GM11168 (cell line): Measurements from ENCODE around the gene PTPRM.
"Not testable (repeated sequence)": the region's sequence is repeated elsewhere in the genome, so short reads cannot be mapped to it uniquely, and the experiment has no call there.

Experiments
- in situ Hi-C: fragments of 300-500 bp; cut with MboI; formaldehyde crosslinking; loops from one replicate; pipeline ENCODE4 v1.12.0; 2022; ENCODE audit warnings: low sequenced_read_pairs; ENCODE audit not compliant: unreplicated experiment

Gene PTPRM

GRCh38 chr18:8019600-8019999, 452.5 kb downstream of the PTPRM start:
- in situ Hi-C loops: no loop called here

GRCh38 chr18:8020132-8020846, 453.2 kb downstream of the PTPRM start:
- in situ Hi-C loops: no loop called here

GRCh38 chr18:8029061-8029460, 461.9 kb downstream of the PTPRM start:
- in situ Hi-C loops: no loop called here

- in situ Hi-C loops: no loop called here
Measured at GRCh38 chr18:8029731-8030130, 462.6 kb downstream of the PTPRM start.

GRCh38 chr18:8030201-8030600, 463.1 kb downstream of the PTPRM start:
- in situ Hi-C loops: no loop called here

GRCh38 chr18:8031496-8031895, 464.4 kb downstream of the PTPRM start:
- in situ Hi-C loops: no loop called here

GRCh38 chr18:8034674-8035073, 467.6 kb downstream of the PTPRM start:
- in situ Hi-C loops: no loop called here

GRCh38 chr18:8036551-8036950, 469.4 kb downstream of the PTPRM start:
- in situ Hi-C loops: no loop called here

- in situ Hi-C loops: no loop called here
Measured at GRCh38 chr18:8037296-8037695, 470.2 kb downstream of the PTPRM start.

- in situ Hi-C loops: no loop called here
Measured at GRCh38 chr18:8040021-8040420, 472.9 kb downstream of the PTPRM start.

GRCh38 chr18:8041526-8042111, 474.5 kb downstream of the PTPRM start:
- in situ Hi-C loops: no loop called here

GRCh38 chr18:8044004-8044403, 476.9 kb downstream of the PTPRM start:
- in situ Hi-C loops: no loop called here

- in situ Hi-C loops: no loop called here
Measured at GRCh38 chr18:8045160-8045883, 478.2 kb downstream of the PTPRM start.

- in situ Hi-C loops: no loop called here
Measured at GRCh38 chr18:8045884-8046281, 478.8 kb downstream of the PTPRM start.

GRCh38 chr18:8046441-8046840, 479.3 kb downstream of the PTPRM start:
- in situ Hi-C loops: no loop called here

GRCh38 chr18:8049147-8049546, 482.0 kb downstream of the PTPRM start:
- in situ Hi-C loops: no loop called here

- in situ Hi-C loops: no loop called here
Measured at GRCh38 chr18:8050616-8051329, 483.7 kb downstream of the PTPRM start.

GRCh38 chr18:8051453-8051852, 484.3 kb downstream of the PTPRM start:
- in situ Hi-C loops: no loop called here

- in situ Hi-C loops: no loop called here
Measured at GRCh38 chr18:8052237-8052701, 485.2 kb downstream of the PTPRM start.

GRCh38 chr18:8056723-8057122, 489.6 kb downstream of the PTPRM start:
- in situ Hi-C loops: no loop called here

- in situ Hi-C loops: not testable (repeated sequence)
Measured at GRCh38 chr18:8063152-8063551, 496.0 kb downstream of the PTPRM start.
